ENCODE data around the gene COX19.
A peak's percentile ranks its signal among the peaks of the same experiment; 100 is the strongest.
"Not testable (repeated sequence)": the region's sequence is repeated elsewhere in the genome, so short reads cannot be mapped to it uniquely, and the experiment has no call there.

Gene COX19

DNA sequence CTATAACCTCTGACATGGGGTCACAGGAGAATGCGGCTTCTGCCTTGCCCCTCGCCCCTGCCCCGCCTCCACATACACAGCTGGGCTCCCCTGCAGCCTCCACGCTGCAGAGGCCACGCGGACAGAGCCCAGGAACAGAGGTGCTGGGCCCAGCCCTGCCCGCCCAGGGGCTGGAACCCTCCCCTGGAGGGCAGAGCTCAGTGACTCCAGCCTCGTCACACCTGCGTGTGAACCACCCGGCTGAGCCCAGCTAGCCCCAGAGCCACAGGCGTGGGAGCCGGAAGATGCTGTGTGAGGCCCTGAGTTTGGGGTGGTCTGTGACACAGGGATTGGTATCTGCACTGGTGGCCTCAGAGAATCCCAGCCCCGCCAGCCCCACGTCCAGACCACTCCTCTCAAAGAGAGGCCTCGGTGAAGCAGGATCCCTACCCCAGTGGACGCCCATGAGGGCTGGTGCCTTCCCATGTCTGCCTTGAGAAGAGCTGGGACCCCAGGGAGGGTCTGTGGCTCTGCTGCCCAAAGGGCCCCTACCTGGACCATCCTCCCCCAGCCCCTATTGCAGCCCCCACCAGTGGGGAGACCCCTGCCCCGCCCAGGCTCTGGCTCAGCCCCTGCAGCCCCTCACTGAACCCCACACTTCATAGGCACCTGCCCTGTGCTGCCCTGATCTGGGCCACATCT lies 12.8 kb downstream of the COX19 start:
- DNase-seq (ENCODE audit: low read depth, low spot score) = no peak

DNA sequence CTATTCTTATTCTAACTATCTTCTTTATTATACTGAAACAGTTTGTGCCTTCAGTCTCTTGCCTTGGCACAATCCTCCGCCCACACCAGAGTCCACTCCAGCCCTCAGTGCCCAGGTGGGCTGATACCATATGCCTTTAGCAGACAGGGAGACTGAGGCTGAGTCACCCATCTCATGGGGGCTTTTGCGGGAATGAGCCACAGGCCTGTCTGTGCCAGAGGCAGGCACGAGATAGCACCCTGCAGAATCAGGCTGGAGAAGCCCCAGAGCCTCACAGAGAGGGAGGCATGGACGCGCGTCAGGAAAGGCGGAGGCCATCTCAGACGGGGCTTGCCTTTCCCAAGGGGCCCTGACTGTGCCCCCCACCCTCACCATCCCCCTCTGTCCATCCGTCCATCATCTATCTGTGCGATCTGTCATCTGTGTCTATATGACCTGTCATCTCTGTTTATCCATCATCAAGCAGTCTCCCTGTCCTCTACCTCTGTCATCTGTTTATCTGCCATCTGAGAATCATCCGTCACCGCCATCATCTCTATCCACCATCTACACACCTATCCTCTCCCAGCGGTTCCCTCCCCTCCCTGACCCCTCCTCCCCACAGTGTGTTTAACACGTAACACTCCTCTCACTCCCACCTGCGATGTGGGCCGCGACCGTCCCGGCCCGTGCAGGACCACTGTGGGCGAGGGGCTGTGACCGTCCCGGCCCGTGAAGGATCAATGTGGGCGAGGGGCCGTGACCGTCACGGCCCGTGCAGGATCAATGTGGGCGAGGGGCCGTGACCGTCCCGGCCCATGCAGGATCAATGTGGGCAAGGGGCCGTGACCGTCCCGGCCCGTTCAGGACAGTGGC lies 13.6 kb downstream of the COX19 start:
- DNase-seq (ENCODE audit: low read depth, low spot score) = no peak

DNA sequence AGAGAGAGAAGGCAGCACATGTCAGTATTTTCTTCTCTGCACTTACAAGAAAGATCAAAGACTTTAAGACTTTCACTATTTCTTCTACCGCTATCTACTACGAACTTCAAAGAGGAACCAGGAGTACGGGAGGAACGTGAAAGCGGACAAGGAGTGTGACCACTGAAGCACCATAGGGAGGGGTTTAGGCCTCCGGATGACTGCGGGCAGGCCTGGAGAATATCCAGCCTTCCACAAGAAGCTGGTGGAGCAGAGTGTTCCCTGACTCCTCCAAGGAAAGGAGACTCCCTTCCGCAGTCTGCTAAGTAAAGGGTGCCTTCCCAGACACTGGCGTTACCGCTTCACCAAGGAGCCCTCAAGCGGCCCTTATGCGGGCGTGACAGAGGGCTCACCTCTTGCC lies 14.4 kb downstream of the COX19 start:
- DNase-seq (ENCODE audit: low read depth, low spot score) = not testable (repeated sequence)

DNA sequence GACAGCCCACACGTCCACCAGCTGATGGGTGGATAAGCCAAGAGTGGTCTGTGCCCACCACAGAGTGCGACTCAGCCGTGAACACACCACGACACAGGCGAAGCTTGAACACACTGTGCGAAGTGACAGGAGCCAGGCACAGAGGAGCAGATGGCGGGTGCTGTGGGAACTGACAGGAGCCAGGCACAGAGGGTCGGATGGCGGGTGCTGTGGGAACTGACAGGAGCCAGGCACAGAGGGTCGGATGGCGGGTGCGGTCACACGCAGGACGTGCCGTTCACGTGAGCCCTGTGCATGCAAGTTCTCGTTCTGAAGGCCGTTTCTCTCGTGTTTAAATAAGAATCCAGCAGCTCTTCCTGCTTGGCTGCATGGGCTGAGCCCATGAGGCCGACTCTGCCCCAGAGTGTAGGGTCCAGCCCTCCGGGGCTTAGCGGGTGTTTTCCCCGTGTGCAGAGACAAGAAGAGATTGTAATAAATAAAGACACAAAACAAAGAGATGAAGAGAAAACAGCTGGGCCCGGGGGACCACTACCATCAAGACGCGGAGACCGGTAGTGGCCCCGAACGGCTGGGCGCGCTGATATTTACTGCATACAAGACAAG lies 15.0 kb downstream of the COX19 start:
- no peak for DNase-seq (ENCODE audit: low read depth, low spot score)

DNA sequence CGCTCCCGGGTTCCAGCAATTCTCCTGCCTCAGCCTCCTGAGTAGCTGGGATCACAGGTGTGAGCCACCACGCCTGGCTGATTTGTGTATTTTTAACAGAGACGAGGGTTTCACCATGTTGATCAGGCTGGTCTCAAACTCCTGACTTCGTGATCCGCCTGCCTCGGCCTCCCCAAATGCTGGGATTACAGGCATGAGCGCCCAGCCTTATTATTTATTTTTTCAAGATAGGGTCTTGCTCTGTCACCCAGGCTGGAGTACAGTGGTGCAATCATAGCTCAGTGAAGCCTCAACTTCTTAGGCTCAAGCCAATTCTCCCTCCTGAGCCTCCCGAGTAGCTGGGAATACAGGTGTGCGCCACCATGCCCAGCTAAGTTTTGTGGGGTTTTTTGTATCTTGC lies 15.6 kb downstream of the COX19 start:
- DNase-seq (ENCODE audit: low read depth, low spot score) = not testable (repeated sequence)

DNA sequence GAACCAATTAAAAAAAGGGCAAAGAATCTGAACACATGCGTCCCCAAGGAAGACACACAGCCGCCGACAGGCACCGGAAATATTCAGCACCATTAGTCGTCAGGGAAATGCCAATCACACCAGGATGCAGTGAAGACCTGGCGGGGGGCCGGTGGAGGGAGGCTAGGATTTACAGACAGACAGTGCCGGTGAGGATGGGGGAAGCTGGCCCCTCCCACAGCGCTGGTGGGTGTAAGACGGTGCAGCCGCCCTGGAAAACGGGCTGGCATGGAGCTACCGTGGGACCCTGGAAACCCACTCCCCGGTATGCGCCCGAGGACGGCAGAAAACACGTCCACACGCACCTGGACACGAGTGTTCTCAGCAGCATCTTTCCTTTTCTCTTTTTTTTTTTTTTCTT lies 16.1 kb downstream of the COX19 start:
- DNase-seq (ENCODE audit: low read depth, low spot score) = no peak

DNA sequence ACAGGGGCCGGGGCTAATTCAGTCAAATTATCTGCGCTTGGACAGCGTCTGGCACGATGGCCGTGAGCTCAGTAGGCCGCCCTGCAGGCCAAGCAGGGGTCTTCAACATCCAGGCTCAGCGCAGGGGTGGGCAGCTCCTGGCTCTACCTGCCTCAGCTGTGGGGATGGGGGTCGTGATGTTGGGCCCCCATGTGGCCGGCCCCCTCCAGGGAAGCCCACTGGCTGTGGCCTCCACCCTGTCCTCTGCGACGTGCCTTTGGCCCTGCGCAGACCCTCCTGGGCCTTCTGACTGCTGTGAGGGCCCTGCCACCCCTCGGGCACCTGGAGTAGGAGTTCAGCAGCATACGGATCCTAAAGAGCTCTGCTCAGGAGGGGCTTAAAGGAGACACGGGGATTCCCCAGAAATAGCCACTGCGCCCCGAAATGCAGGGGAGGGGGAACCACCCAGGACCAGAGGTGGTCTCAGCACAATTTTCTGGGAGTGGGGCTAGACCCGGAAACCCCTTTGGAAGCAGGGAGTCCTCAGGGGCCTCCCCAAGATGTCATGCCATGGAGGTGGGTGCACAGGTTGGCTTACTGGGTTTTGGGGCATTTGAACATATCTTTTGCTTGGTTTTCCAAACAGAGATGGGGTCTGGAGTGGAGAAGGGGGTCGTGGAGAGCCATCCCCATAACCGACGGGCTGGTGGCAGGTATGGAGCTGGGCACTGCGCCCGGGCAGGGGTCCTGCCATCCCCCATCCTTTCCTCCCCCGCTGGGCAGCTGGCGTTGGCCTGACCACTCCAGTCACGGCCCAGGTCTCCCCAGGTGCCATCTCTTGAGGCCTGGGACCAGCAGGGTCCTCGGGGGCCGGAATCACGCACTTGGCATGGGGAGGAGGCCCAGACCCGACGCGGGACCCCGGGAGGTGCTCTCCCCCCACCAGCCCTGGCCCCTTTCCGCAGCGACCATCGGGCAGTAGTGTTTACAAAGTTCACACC lies 16.8 kb downstream of the COX19 start:
- DNase-seq (ENCODE audit: low read depth, low spot score) = no peak

DNA sequence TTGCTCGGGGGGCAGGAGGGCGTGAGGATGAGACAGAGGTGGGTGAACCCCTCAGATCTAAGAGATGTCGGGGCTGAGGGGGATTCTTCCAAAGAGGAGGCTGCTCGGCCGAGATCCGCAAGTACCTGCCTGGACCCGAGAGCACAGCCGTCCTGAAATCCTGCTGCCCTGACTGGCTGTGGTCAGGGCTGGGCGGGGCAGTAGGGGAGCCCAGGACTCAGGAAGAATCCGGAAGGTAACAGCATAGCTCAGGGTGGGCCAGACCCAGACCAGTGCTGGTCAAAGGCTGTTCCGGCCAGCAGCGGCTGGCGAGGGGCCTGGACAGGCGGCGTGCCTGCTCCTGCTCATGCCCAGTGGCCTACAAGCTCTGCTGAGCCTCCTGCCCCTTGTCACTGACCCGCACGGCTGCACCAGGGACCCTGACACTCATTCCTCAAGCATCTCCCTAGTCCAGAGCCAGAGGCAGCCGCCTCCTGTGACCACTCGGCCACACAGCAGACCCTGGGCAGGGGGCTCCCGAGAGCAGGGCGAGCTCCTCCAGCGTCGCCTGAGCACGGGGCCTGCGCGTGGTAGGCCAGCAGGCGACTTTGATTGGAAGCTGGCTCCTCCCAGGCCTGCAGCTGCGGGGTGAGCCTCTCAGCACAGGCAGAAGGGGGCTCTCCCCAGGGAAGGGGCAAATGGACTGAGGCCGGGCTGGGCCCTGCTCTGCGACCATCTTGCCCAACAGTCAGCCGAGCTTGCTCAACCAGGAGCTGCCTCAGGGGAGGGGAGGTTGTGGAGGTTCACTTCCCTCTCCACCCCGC lies 17.7 kb downstream of the COX19 start:
- DNase-seq (ENCODE audit: low read depth, low spot score) = peak; percentile 81

DNA sequence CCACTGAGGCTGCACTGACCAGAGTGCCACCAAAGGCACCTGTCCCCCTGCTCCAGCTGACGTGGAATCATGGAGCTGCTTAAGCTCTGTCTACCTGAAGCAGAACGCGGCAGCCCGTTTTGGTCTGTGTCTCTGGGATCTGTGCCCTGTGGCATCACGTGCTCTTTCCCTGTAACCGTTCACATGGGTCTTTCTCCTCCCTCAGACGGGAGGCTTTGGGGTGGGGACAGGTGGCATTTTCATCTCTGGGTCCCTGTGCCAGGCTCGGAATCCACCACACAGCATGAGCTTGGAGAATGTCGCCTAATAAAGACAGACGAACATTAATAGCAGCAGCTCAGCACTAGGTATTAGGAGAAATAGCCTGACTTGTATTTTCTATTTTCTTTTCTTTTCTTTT lies 19.3 kb downstream of the COX19 start:
- no peak for DNase-seq (ENCODE audit: low read depth, low spot score)

DNA sequence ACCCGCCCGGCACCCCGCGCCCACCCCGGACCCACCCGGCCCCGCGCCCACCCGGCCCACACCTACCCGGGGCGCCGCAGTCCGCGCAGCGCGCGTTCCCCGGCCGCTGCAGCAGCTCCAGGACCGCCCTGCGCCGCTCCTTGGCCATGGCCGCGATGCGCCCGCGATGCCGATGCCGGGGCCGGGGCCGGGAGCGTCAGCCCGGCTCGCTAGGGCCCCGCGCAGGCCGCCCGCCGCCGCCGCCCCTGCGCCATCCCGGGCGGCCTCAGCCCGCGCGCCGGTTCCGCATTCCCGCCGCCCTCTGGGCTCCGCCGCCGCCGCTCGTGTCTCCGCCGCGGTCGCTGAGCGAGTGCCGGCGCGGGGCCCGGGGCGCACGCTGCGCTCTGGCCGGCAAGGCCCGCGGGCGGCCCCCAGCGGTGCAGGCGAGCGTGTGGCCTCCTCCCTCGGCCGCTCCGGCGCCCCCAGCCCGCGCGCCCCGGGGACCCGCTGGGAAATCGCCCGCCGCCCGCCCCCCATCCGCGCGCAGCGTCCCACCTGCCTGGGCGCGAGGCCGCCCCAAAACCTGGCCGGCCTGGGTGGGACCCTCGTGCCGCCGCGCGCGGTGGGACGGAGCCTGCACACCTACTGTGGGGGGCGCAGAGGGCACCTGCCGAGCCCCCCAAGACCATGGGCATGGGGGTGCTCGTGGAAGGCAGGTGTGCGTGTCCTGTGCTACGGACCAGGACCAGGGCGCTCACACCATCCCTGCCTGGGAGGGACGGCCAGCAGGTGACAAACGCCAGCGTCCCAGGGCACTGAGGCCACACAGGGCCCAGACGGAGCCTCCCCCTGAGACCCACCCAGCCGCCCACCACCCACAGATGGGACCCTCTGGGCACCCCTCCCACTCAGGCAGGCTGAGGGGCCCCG lies 20.8 kb downstream of the COX19 start, which contains the start of gene ADAP1:
Gene ADAP1 (minus strand): TSS at position 351 of the 909 bp plus-strand sequence. CDS start 203 bp downstream, at position 148.
- DNase-seq (ENCODE audit: low read depth, low spot score) = no peak

DNA sequence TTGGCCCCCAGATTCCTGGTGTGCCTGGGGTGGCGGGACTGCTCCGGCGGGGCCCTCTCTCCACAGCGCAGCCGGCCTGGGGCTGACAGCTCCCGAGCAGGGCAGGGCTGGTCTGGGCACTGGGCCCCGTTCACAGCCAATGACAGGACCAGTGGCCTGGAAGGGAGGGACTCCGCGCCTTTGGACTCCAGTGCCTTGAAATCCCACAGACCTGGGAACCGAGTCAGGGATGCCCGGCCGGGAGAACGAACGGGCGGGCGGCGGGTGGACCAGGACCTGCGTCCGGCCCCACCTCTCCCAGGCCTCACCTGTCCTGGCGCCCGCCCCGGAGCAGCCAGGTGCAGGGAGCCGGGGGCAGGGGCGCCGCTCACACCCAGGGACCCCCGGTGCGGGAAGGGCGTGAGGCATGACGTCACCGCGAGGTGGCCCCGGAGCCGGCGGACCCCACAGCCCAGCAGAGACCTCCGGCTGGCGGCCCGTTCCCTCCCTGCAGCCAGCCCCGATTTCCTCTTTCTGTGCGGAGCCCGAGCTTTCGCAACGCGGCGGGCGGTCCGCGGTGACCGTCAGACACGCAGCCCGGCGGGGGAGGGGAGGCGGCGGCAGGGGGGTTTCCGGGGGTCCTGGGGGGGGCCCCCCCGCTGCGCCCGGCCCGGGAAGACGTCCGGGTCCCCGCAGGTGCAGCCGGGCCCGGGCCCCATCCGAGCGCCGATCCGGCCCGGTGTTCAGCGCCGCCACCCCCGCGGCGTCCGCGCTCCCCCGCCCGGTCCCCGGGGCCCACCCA lies 21.6 kb downstream of the COX19 start:
- no peak for DNase-seq (ENCODE audit: low read depth, low spot score)

DNA sequence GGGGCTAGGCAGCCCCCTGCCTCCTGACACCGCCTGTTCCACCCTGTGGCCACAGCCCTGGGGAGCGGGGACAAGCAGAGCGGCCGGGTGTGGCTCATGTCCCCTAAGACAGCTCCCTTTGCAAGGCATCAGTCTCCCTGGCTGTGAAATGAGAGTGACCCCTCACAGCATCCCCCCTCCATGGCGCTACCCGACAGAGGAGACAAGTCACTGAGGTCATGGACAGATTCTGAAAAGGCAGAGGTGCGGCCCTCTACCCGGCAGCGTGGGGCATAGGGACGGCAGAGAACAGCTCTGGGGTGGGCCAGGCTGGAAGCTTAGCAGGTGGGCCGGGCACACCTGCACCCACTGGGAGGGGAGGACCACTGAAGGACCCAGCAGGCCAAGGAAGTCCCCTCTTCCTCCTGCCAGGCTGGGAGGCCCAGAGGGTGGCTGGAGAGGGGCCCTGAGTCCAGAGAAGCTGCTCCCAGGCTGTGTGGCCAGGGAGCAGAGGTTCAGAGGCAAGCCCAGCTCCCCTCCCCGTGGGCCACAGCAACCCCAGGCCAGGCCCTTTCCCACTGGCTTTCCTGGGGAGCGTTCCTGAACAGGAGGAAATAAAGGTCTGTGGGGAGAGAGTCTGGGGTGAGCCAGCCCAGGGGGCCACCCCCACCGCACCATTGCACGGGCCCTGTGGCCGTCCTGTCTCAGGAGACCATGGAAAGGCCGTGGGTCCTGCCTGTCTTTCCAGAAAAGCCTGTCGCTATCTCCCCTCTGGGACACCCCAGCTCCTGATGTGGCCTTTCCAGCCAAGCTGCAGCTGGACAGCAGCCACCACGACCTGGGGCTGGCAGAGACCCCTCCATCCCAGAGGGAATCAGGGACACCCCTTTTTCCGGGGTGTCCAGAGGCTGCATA lies 22.6 kb downstream of the COX19 start:
- no peak for DNase-seq (ENCODE audit: low read depth, low spot score)

DNA sequence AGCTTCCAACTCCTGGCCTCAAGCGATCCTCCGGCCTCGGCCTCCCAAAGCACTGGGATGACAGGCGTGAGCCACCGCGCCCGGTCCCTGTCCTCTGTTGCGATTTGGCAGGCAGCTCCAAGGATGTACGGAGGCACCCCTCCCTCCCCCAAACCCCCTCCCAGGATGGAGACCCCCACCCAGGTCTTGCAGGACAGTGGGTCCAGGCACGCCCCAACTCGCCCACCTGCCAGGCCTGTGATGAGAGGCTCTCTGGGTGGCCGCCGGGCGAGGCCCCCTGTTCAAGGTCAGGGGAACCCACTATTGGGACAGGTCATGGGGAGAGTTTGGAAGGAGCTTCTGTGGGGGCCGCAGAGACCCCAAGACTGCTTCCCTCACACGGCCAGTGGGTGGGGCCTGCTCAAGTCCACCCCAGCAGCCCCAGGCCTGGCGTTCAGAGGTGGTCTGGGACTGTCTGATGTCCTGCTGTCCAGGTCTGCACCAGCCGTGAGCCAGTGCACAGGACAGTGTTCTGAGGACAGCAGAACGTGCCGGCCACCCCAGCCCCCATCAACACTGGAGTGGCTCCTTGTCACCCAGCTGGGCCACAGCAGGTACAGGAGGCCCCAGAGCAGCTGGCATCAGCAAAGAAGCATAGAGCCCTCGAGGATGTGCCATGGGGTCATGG lies 23.3 kb downstream of the COX19 start:
- DNase-seq (ENCODE audit: low read depth, low spot score) = no peak

DNA sequence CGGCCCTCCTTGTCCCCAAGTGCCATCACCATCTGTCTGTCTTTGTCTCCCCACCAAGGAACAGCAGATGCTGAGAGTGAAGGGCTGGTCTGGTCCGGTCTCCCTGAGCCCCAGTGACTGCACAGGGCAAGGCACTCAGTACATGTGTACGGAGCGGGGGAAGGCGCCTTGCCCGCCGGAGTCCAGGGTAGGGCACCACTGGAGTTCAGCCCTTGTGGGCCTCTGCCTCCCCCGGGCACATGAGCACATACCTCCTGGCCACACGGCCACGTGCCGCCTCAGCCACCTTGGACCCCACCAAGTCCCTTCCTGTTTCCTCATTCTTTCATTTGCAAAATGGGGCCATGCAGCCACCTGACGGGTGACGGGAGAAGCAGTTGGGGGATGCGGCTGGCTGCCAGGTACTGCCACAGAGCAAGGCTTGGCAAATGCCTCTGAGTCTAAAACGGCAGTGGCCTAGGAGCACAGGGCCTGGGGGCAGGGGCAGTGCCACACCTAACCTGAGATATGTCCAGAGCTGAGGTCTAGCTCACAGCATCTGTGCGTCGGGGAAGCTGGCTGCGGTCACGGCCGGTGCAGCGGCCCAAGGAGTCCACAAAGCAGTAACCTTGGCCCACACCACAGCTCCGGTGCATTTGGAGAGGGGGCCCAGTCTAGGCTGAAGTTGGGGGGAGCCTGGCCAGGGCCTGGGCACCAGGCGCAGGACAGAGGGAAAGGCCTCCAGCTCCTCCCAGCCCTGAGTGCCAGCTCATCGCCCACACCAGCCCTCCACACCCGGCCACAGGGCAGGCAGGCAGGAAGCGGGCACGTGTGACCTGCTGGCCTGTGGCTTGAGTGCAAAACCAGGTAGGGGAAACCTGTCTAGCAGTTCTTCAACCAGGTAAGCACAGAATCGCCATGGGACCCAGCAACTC lies 26.1 kb downstream of the COX19 start:
- no peak for DNase-seq (ENCODE audit: low read depth, low spot score)

DNA sequence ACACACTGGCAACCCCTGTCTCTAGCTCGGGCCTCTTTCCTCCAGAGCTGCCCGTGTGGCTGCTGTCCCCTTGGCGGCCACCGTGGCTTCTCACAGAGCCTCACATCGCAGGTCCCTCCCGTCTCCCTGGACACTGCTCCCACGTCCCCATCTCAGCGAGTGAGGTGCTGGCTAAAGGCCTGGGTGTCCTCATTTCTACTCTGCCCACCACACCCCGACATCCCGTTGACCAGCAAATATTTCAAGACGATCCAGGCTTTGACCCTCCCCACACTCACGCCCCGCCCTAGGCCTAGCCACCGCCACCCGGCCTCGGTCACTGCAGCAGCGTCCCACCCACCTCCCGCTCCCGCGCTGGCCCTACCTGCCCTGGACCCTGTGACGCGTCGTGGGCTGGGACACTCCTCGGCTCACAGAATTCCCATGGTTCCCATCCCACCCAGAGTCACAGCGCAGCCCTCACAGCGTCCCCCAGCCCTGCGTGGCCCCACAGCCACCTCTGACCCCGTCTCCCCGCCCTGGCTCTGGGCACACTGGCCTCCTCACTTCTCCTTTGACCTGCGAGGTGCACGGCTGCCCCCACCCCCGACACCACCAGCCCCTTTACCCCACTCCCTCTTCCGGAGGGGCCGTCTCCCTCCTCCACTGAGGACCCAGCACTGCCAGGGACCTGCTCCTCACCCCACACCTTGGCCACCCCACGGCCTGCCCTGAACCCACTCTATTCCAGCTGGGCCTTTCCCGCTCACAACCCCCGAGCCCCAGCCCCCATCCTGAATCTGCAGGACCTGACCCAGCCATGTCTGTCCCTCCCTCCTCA lies 27.7 kb downstream of the COX19 start:
- DNase-seq (ENCODE audit: low read depth, low spot score) = no peak

All from ELF-1 (cell line).